RWPE1 (cell line): ENCODE measurements around the gene GOLPH3.

Source experiments
- CTCF ChIA-PET: fragments of 350-600 bp; sonication (Branson Sonifier 250); formaldehyde crosslinking; extraction: SDS; loops from one replicate; lab custom pipeline; 2021; lab: Yijun Ruan, JAX
- POLR2A ChIA-PET: fragments of 400-600 bp; formaldehyde crosslinking; extraction: SDS; loops from one replicate; lab custom pipeline; 2020; ENCODE audit warnings: antibody characterized with exemption; ENCODE audit not compliant: low non-redundant PET; lab: Yijun Ruan, JAX
- DNase-seq: peaks from one replicate; pipeline ENCODE4 v3.0.0; 2012; ENCODE audit warnings: low spot score
- H3K27ac ChIP-seq: fragments of 450-650 bp; 2 replicates; pipeline ENCODE4 v1.5.1; 2017
- CTCF ChIP-seq: fragments of 450-650 bp; conservative IDR thresholded peaks from 2 replicates; pipeline ENCODE4 v1.5.1; 2017; ENCODE audit warnings: low read depth, mild to moderate bottlenecking

Gene GOLPH3

GRCh38 chr5:32143617-32144377, 30.3 kb downstream of the GOLPH3 start:
- no peak for TF ChIP-seq CTCF
- no peak for DNase-seq
- H3K27ac ChIP-seq, result no peak overlapping the region
- ChIA-PET CTCF (no interaction called here), POLR2A (no interaction called here)

DNA sequence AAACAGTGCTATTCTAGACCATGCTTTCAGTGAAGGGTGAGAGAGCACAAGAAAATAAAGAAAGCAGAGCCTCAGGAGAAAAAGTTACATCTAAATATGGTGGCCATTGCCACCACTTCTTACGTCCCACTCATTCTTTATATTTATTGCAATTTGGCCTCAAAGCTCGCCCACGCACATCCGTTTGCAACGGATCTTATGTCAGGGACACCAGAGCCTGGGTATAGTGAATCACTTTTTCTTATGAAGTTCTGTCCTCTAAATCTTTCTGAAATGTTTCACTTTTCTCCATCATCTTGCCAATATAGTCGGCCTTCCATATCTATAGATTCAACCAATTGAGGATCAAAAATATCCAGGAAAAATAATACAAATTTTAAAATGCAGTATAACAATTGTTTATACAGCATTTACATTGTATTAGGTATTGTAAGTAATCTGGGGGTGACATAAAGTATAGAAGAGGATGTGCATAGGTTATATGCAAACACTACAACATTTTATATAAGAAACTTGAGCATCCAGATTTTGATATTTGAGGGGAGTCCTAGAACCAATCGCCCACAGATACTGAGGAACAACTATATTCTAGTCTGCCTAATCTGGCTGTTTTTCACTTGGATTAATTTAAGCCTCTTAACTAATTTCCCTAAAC, 35.2 kb downstream of the GOLPH3 start:
- no peak for TF ChIP-seq CTCF
- DNase-seq, result no peak
- ChIA-PET CTCF (interaction anchor here (0.7 kb wide), 1 partner anchor 62 kb away, joined by 3 read pairs; no protein-coding TSS in a partner anchor), POLR2A (no interaction called here)
- no peak overlapping the region for H3K27ac ChIP-seq

- ChIA-PET POLR2A (no interaction called here), CTCF (interaction anchor here (1.8 kb wide), 1 partner anchor 9 kb away, joined by 6 read pairs; no protein-coding TSS in a partner anchor)
- no peak overlapping the region for H3K27ac ChIP-seq
- no peak for DNase-seq
- no peak for TF ChIP-seq CTCF
Measured at GRCh38 chr5:32136342-32136741, 37.8 kb downstream of the GOLPH3 start.

DNA sequence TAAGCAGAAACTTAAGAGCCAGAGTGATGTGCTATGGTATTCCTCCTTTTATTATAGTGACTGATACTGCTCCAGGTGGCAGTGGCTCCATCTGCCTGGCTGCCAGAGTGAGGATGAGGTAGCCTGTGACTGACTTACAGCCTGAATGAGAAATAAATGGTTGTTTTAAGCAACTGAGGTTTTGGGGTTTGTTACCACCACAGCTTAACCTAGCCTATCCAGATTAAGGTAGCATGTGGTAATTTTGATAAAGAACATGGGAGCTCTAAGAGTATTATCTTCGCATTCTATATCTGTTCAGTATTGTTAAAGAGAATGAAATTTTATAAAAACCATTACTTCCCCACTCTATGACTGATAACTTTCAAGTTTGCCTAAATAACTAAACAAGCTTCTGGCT, 39.0 kb downstream of the GOLPH3 start:
- CTCF ChIA-PET, result interaction anchor here (1.2 to 1.8 kb wide), 2 partner anchors 10 kb away, joined by 4 to 6 read pairs; no protein-coding TSS in a partner anchor
- POLR2A ChIA-PET, result no interaction called here
- DNase-seq, result no peak
- TF ChIP-seq CTCF, result no peak
- no peak overlapping the region for H3K27ac ChIP-seq

- POLR2A ChIA-PET, result no interaction called here
- TF ChIP-seq CTCF, result no peak
Measured at GRCh38 chr5:32132757-32133156, 41.4 kb downstream of the GOLPH3 start.

DNA sequence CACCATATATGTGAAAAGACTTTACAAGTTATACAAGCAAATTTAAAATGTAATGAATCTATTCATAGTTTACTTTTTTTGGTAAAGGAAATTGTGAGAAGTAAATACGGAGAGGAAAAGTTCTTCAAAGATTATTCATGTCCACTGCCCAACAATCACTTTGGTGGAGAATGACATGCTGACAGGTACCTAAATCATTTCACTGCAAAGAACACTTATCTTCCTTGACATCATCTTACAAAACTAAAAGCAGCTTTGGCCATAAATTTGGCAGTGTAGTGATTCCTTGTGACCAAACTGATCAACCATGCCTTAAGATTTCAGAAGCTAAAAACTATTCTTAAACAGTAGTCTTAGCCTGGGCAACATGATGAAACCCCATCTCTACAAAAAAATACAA, 42.5 kb downstream of the GOLPH3 start:
- CTCF ChIA-PET, result no interaction called here
- DNase-seq, result no peak
- H3K27ac ChIP-seq, result no peak overlapping the region
- POLR2A ChIA-PET, result interaction anchor here (0.6 kb wide), 1 partner anchor 9 kb away, joined by 3 read pairs; no protein-coding TSS in a partner anchor
- no peak for TF ChIP-seq CTCF

More at GRCh38 chr5:32132757-32133156, 41.4 kb downstream of the GOLPH3 start:
- CTCF ChIA-PET, result no interaction called here
- no peak overlapping the region for H3K27ac ChIP-seq
- DNase-seq, result no peak
